GM12878 (cell line): ENCODE measurements around the gene TOX2. TPM values are rescaled to one million over a fixed set of nuclear protein-coding genes. Genes with fewer than 3 reads are reported as not detected.

ENCODE experiments used
- ATAC-seq: fragments of 200-7000 bp; cut with Tn5 transposase; 3 replicates; pipeline ENCODE4 v1.9.1; 2020; ENCODE audit warnings: mild to moderate bottlenecking, moderate library complexity
- BruUV-seq: library from RNA; stranded (reverse); fragments of 400-500 nt; replicated peaks from 2 replicates; lab custom pipeline; 2021; lab: Mats Ljungman, UMichigan
- CTCF ChIA-PET: fragments of 300-600 bp; sonication (Branson Sonifier 250); formaldehyde crosslinking; extraction: SDS; loops from one replicate; lab custom pipeline; 2021; ENCODE audit warnings: inconsistent platforms; lab: Yijun Ruan, JAX
- POLR2A ChIA-PET: fragments of 350-600 bp; formaldehyde crosslinking; extraction: SDS; loops from one replicate; lab custom pipeline; 2021; ENCODE audit warnings: inconsistent platforms; lab: Charles Lee
- RAD21 ChIA-PET: fragments of 300-600 bp; sonication (Branson Sonifier 250); formaldehyde crosslinking; loops from one replicate; lab custom pipeline; 2023; ENCODE audit warnings: antibody characterized with exemption; ENCODE audit not compliant: unreplicated experiment; lab: Charles Lee
- SMC1A ChIA-PET: fragments of 300-600 bp; sonication (Branson Sonifier 250); formaldehyde crosslinking; loops from one replicate; lab custom pipeline; 2023; ENCODE audit not compliant: unreplicated experiment, uncharacterized antibody; lab: Charles Lee
- DNase-seq: peaks from one replicate; pipeline ENCODE4 v3.0.0-alpha.2; 2011; ENCODE audit warnings: low read depth, low spot score
- FAIRE-seq: peaks from 3 replicates; lab custom pipeline; 2011; peaks lifted over from hg19 to GRCh38; lab: Jason Lieb, UNC
- H2AFZ ChIP-seq: 2 replicates; pipeline ENCODE4 v1.6.0; 2011; ENCODE audit warnings: low read depth, low read length, control low read depth; ENCODE audit not compliant: control insufficient read depth
- H3K27ac ChIP-seq: 2 replicates; pipeline ENCODE4 v1.5.1; 2011; ENCODE audit warnings: control low read depth; ENCODE audit not compliant: control insufficient read depth, insufficient read depth
- H3K27me3 ChIP-seq, 2 experiments: replicated peaks in 1 of 2; 2 replicates each; pipeline versions ENCODE4 v1.6.0 to v1.6.1; 2011; ENCODE audit warnings: low read length in 1 of 2; ENCODE audit not compliant: control insufficient read depth in 2 of 2, insufficient read depth in 2 of 2
- H3K36me3 ChIP-seq, 2 experiments: 2 replicates each; pipeline ENCODE4 v1.5.1; 2011; ENCODE audit warnings: low read length in 1 of 2; ENCODE audit not compliant: control insufficient read depth in 2 of 2, insufficient read depth in 2 of 2
- H3K4me1 ChIP-seq: 2 replicates; pipeline ENCODE4 v1.6.1; 2011; ENCODE audit warnings: mild to moderate bottlenecking, low read length, moderate library complexity, mixed read lengths; ENCODE audit not compliant: control insufficient read depth, insufficient read depth
- H3K4me2 ChIP-seq: 2 replicates; pipeline ENCODE4 v1.6.0; 2011; ENCODE audit warnings: control low read depth; ENCODE audit not compliant: control insufficient read depth, insufficient read depth
- H3K4me3 ChIP-seq: fragments of 200-600 bp; sonication (generic); 2 replicates; pipeline ENCODE4 v1.5.1; 2016
- H3K79me2 ChIP-seq: 2 replicates; pipeline ENCODE4 v1.6.0; 2011; ENCODE audit warnings: low read length; ENCODE audit not compliant: control insufficient read depth, insufficient read depth
- H3K9ac ChIP-seq: 2 replicates; pipeline ENCODE4 v1.8.0; 2011; ENCODE audit warnings: low read length, control low read depth, mixed read lengths; ENCODE audit not compliant: control insufficient read depth, insufficient read depth
- H3K9me3 ChIP-seq: replicated peaks from 3 replicates; pipeline ENCODE4 v1.5.1; 2011; ENCODE audit warnings: mild to moderate bottlenecking, low read length; ENCODE audit not compliant: control insufficient read depth, insufficient read depth
- H4K20me1 ChIP-seq: 2 replicates; pipeline ENCODE4 v1.6.0; 2011; ENCODE audit not compliant: control insufficient read depth, insufficient read depth
- BMI1 ChIP-seq: fragments of 450-650 bp; IDR thresholded peaks from 2 replicates; pipeline ENCODE4 v1.6.1; 2016; ENCODE audit warnings: mild to moderate bottlenecking, moderate library complexity, borderline replicate concordance
- BRCA1 ChIP-seq: IDR thresholded peaks from 2 replicates; pipeline ENCODE4 v1.6.1; 2011; ENCODE audit warnings: low read depth, low read length, improper control_type of control experiment
- CHD2 ChIP-seq: IDR thresholded peaks from 2 replicates; pipeline ENCODE4 v1.6.1; 2011; ENCODE audit warnings: low read depth, low read length, improper control_type of control experiment, borderline replicate concordance
- FOS ChIP-seq: IDR thresholded peaks from 3 replicates; pipeline ENCODE4 v1.6.1; 2011; ENCODE audit warnings: borderline replicate concordance; ENCODE audit not compliant: insufficient read length; ENCODE audit errors: extremely low read depth
- FOXM1 ChIP-seq: IDR thresholded peaks from 2 replicates; pipeline ENCODE4 v1.6.1; 2012; ENCODE audit warnings: low read depth, mild to moderate bottlenecking, inconsistent platforms, low read length, moderate library complexity
- GABPA ChIP-seq: IDR thresholded peaks from 2 replicates; pipeline ENCODE4 v1.6.1; 2014; ENCODE audit warnings: antibody characterized with exemption, low read depth, mild to moderate bottlenecking, inconsistent platforms
- NR2F1 ChIP-seq: fragments of 450-650 bp; conservative IDR thresholded peaks from 2 replicates; pipeline ENCODE4 v1.6.1; 2017; ENCODE audit warnings: mild to moderate bottlenecking
- PKNOX1 ChIP-seq: fragments of 450-650 bp; IDR thresholded peaks from 2 replicates; pipeline ENCODE4 v1.6.1; 2016; ENCODE audit warnings: mild to moderate bottlenecking
- POU2F2 ChIP-seq: IDR thresholded peaks from 3 replicates; pipeline ENCODE4 v1.6.1; 2011; ENCODE audit warnings: low read depth, mild to moderate bottlenecking, low read length, borderline replicate concordance
- RBBP5 ChIP-seq: fragments of 200-600 bp; sonication (generic); conservative IDR thresholded peaks from 2 replicates; pipeline ENCODE4 v1.6.1; 2016
- RUNX3 ChIP-seq: IDR thresholded peaks from 2 replicates; pipeline ENCODE4 v1.6.1; 2012; ENCODE audit warnings: low read length, inconsistent platforms
- SMARCA5 ChIP-seq: fragments of 450-650 bp; IDR thresholded peaks from 2 replicates; pipeline ENCODE4 v1.6.1; 2017; ENCODE audit warnings: mild to moderate bottlenecking
- TAF1 ChIP-seq: IDR thresholded peaks from 2 replicates; pipeline ENCODE4 v1.6.1; 2011; ENCODE audit warnings: mild to moderate bottlenecking, low read depth, low read length, borderline replicate concordance
- YBX1 ChIP-seq: fragments of 450-650 bp; IDR thresholded peaks from 2 replicates; pipeline ENCODE4 v1.6.1; 2016; ENCODE audit warnings: antibody characterized with exemption
- ZNF24 ChIP-seq: fragments of 450-650 bp; IDR thresholded peaks from 2 replicates; pipeline ENCODE4 v1.6.1; 2017; ENCODE audit warnings: antibody characterized with exemption, mild to moderate bottlenecking
- WGBS: methylation state at CpG from one replicate; pipeline ENCODE4 v1.1.6; 2016; ENCODE audit warnings: low lambda C conversion rate; ENCODE audit not compliant: insufficient replicate concordance, insufficient coverage; ENCODE audit errors: missing lambda C conversion rate; 5-methylcytosine and 5-hydroxymethylcytosine counted together
- in situ Hi-C: fragments of 300-500 bp; cut with MboI; formaldehyde crosslinking; loops from 9 replicates; pipeline ENCODE4 v1.14.3; 2018; ENCODE audit warnings: mixed read lengths
- intact Hi-C: fragments of 100-400 bp; cut with micrococcal nuclease; formaldehyde crosslinking; loops from one replicate; pipeline ENCODE4 v1.14.2; 2022; ENCODE audit not compliant: unreplicated experiment
- polyA plus RNA-seq, 11 experiments: library from polyadenylated mRNA; depleted of rRNA in 4 of 11; unstranded in 6 of 11; stranded (reverse) in 5 of 11; fragments of >200 nt; fragmentation: Nextera tagmentation in 4 of 11; fragmentation: Illumina TruSeq in 1 of 11; extraction: Ambion mirVana in 4 of 11; extraction: Trizol in 1 of 11; gene quantifications; 1 replicate in 1 of 11; 2 replicates in 10 of 11; pipeline versions ENCODE4 v1.2.1 to v1.2.3, GENCODE V29; 2011 to 2016; ENCODE audit warnings: inconsistent platforms in 2 of 11, missing spikeins in 2 of 11, low read depth in 1 of 11
- total RNA-seq, 4 experiments: library from RNA; depleted of rRNA in 3 of 4; stranded (reverse); fragments of >200 nt in 3 of 4; fragmentation: Illumina TruSeq in 1 of 4; extraction: Trizol in 1 of 4; gene quantifications; 2 replicates each; pipeline versions ENCODE4 v1.2.1 to v1.2.3, GENCODE V29; 2013 to 2021
- TF ChIP-seq, protein P1 (sequence below): fragments of 450-650 bp; IDR thresholded peaks from 2 replicates; pipeline ENCODE4 v1.6.1; 2014; ENCODE audit warnings: mild to moderate bottlenecking
- TF ChIP-seq, protein P2 (sequence below): fragments of 450-650 bp; IDR thresholded peaks from 2 replicates; pipeline ENCODE4 v1.6.1; 2017; ENCODE audit warnings: low read depth, mild to moderate bottlenecking, moderate library complexity
- TF ChIP-seq, protein P3 (sequence below): IDR thresholded peaks from 2 replicates; pipeline ENCODE4 v1.6.1; 2012; ENCODE audit warnings: low read length, inconsistent platforms

The TOX2 gene
- total and polyA plus RNA-seq, 10 of the 15 experiments (the other 5 are each of a cell fraction or from before 2014, with no cell fraction given): 2.6 to 40.5 (median 7.9) TPM

DNA sequence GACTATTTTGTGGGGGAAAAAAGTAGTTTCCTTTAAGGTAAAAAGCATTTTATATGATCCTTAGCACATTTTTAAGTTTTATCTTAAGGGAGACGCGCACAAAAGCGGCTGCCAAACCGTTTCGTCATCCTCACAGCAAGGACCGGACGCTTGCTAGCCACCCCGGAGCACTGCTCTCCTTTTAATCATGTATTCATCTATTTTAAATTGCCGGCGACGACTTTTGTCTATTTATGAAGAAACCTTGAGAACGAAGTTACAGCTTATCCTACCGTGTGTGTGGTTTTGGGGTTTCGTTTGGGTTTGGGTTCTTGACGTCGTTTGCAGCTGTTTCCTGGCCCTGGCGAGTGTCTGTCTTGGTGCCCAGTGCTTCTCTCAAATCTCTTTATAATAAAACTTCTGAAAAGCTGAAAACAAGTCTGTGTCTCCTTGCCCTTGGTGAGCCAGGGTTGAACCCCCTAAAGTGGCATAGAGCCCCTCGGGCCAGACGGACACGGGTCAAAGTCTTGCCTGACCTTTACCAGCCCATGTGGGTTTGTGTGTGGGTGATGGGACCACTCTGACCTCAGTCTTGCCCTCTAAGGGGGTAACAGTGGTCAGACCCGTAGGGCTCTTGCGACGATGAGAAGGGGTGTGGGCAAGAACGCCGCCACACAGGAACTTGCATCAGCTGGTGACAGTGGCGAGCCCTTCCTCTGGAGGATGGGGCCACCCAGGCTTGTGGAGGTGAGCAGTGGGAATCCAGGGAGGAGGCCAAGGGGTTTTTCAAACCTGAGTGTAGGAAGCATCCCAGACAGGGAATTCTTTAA is 154.8 kb downstream of the TOX2 start:
- WGBS: 15% methylated on average over 26 of the region's 26 CpGs
- POLR2A ChIA-PET: interaction anchor here (0.9 to 1.1 kb wide), 2 partner anchors 40 to 152 kb away, joined by 3 read pairs; no protein-coding TSS in a partner anchor
- TF ChIP-seq, protein P1, sequence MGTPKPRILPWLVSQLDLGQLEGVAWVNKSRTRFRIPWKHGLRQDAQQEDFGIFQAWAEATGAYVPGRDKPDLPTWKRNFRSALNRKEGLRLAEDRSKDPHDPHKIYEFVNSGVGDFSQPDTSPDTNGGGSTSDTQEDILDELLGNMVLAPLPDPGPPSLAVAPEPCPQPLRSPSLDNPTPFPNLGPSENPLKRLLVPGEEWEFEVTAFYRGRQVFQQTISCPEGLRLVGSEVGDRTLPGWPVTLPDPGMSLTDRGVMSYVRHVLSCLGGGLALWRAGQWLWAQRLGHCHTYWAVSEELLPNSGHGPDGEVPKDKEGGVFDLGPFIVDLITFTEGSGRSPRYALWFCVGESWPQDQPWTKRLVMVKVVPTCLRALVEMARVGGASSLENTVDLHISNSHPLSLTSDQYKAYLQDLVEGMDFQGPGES: no peak
- TF ChIP-seq GABPA: 0 out of 2 replicates have a peak, but pooled peaks have one; percentile 24
- peak; percentile 45 for TF ChIP-seq PKNOX1
- peak; percentile 99 for TF ChIP-seq NR2F1
- TF ChIP-seq FOS: no peak
- TF ChIP-seq POU2F2: no peak; the same call in 2 of the 3 replicates
- TF ChIP-seq, protein P2, sequence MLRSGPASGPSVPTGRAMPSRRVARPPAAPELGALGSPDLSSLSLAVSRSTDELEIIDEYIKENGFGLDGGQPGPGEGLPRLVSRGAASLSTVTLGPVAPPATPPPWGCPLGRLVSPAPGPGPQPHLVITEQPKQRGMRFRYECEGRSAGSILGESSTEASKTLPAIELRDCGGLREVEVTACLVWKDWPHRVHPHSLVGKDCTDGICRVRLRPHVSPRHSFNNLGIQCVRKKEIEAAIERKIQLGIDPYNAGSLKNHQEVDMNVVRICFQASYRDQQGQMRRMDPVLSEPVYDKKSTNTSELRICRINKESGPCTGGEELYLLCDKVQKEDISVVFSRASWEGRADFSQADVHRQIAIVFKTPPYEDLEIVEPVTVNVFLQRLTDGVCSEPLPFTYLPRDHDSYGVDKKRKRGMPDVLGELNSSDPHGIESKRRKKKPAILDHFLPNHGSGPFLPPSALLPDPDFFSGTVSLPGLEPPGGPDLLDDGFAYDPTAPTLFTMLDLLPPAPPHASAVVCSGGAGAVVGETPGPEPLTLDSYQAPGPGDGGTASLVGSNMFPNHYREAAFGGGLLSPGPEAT: 0 out of 2 replicates have a peak, but pooled peaks have one; percentile 15
- TF ChIP-seq TAF1: no peak
- TF ChIP-seq RUNX3: peak; percentile 95
- TF ChIP-seq ZNF24: no peak; the same call in 1 of the 2 replicates
- TF ChIP-seq FOXM1: 0 out of 2 replicates have a peak, but pooled peaks have one; percentile 28
- TF ChIP-seq BRCA1: no peak
- TF ChIP-seq, protein P3, sequence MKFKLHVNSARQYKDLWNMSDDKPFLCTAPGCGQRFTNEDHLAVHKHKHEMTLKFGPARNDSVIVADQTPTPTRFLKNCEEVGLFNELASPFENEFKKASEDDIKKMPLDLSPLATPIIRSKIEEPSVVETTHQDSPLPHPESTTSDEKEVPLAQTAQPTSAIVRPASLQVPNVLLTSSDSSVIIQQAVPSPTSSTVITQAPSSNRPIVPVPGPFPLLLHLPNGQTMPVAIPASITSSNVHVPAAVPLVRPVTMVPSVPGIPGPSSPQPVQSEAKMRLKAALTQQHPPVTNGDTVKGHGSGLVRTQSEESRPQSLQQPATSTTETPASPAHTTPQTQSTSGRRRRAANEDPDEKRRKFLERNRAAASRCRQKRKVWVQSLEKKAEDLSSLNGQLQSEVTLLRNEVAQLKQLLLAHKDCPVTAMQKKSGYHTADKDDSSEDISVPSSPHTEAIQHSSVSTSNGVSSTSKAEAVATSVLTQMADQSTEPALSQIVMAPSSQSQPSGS: peak; percentile 49; the same call in 1 of the 2 replicates
- no peak for TF ChIP-seq SMARCA5
- TF ChIP-seq CHD2: peak; percentile 50; the same call in 1 of the 2 replicates
- peak; percentile 48; the same call in 1 of the 2 replicates for TF ChIP-seq BMI1
- TF ChIP-seq YBX1: no peak
- TF ChIP-seq RBBP5: 0 out of 2 replicates have a peak, but pooled peaks have one; percentile 24

More for the DNA sequence above, 154.8 kb downstream of the TOX2 start:
- Histone ChIP-seq H3K36me3 (no peaks in the 10 kb centered on the region; a peak in 1 of 4 replicates), H3K4me2 (peak overlapping the region; percentile 66), H3K9me3 (no peaks in the 10 kb centered on the region), H3K4me3 (peak overlapping the region; percentile 54), H3K27ac (peak overlapping the region; percentile 32; the same call in 1 of the 2 replicates), H3K4me1 (peaks cover 18% of the 10 kb centered on the region), H3K79me2 (no peaks in the 10 kb centered on the region), H3K27me3 (no peaks in the 10 kb centered on the region), H3K9ac (peak overlapping the region; percentile 35), H2AFZ (no peak overlapping the region), H4K20me1 (no peaks in the 10 kb centered on the region)
- in situ Hi-C loops: no loop called here
- RAD21 ChIA-PET: interaction anchor here (0.6 to 2.2 kb wide), 11 partner anchors 8 to 342 kb away, joined by 3 to 18 read pairs (median 5); no protein-coding TSS in a partner anchor
- intact Hi-C loops: loop anchor here (1.0 kb wide), 2 partner anchors 40 to 318 kb away; no protein-coding TSS in a partner anchor
- CTCF ChIA-PET: interaction anchor here (1.0 to 16.0 kb wide), 6 partner anchors 9 to 319 kb away, joined by 3 to 223 read pairs (median 4); no protein-coding TSS in a partner anchor
- BruUV-seq: no TSS peak
- FAIRE-seq: peak; percentile 96
- SMC1A ChIA-PET: interaction anchor here (0.6 to 9.8 kb wide), 14 partner anchors 10 to 319 kb away, joined by 3 to 67 read pairs (median 4); no protein-coding TSS in a partner anchor
- DNase-seq: peak; percentile 57
- peak; percentile 79 for ATAC-seq
